Stimulated activated CD4-positive, alpha-beta T cell treated with anti-CD3 and anti-CD28 coated beads, Interleukin-2, amount 100 ng/mL, for 48 hours (primary cell): ENCODE measurements around the gene CNIH2.

Experiments used
- DNase-seq, 2 donors: peaks; one replicate each; pipeline ENCODE4 v3.0.0-alpha.2; 2020

The CNIH2 gene

DNA sequence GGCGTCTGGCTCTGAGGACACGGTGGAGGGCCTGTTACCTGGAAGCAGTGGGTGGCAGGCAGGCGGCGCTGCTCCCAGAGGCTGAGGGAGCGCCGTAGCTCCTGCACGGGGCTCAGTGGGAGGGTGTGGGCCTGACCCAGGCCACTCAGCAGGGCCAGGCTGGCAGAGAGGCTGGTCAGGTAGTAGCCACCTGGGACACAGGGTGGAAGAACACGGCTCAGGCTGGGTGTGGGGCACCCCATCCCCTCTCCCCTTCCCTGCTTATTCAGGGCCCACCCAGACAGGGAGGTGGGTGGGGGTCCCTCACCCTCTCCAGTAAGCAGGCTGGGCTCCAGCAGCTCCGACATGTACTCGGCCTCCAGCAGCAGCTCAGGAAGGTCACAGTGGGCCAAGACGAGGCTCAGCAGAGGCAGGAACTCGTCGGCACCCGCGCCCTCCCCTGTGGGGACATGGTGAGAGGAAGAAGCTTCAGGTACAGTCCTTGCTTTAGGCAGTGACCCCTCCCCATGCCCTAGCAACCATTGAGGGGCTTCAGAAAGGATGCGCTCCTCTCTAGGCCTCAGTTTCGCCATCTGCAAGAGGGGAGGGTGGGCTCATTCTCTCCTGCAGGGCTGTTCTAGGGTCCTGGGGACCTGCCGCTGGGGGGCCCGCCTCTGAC lies 55.4 kb downstream of the CNIH2 start:
- no peak for DNase-seq
